Esophagus muscularis mucosa (tissue), 4 donors: Measurements from ENCODE around the gene HERC2. TPM values are rescaled to one million over a fixed set of nuclear protein-coding genes. Genes with fewer than 3 reads are reported as not detected.

Source experiments
- DNase-seq: peaks from one replicate; pipeline ENCODE4 v3.0.0-alpha.2; 2017; ENCODE audit errors: extremely low spot score
- H3K27ac ChIP-seq, 4 donors: fragments of 200-600 bp; sonication (generic); replicated peaks in 1 of 4; 1 replicate in 3 of 4; 2 replicates in 1 of 4; pipeline ENCODE4 v1.5.1; 2016 to 2019; ENCODE audit warnings: mild to moderate bottlenecking in 1 of 4
- H3K27me3 ChIP-seq, 4 donors: fragments of 200-600 bp; sonication (generic); one replicate each; pipeline versions ENCODE4 v1.5.1 to v1.6.0; 2016 to 2019
- H3K36me3 ChIP-seq, 4 donors: fragments of 200-600 bp; sonication (generic); one replicate each; pipeline ENCODE4 v1.5.1; 2016 to 2019
- H3K4me1 ChIP-seq, 4 donors: fragments of 200-600 bp; sonication (generic); one replicate each; pipeline ENCODE4 v1.5.1; 2016 to 2019
- H3K4me3 ChIP-seq, 4 donors: fragments of 200-600 bp; sonication (generic); 1 replicate in 2 of 4; 2 replicates in 2 of 4; pipeline ENCODE4 v1.5.1; 2016 to 2019; ENCODE audit warnings: mild to moderate bottlenecking in 4 of 4, moderate library complexity in 1 of 4
- H3K9me3 ChIP-seq, 4 donors: fragments of 200-600 bp; sonication (generic); 1 replicate in 3 of 4; 2 replicates in 1 of 4; pipeline ENCODE4 v1.5.1; 2016 to 2019
- CTCF ChIP-seq, 3 experiments: fragments of 200-600 bp in 2 of 3; fragments of 450-650 bp in 1 of 3; sonication (generic) in 2 of 3; IDR thresholded peaks; one replicate each; pipeline ENCODE4 v1.5.1; 2017 to 2019; ENCODE audit warnings: antibody characterized with exemption in 3 of 3, mild to moderate bottlenecking in 2 of 3, moderate library complexity in 1 of 3
- EP300 ChIP-seq: sonication (generic); formaldehyde crosslinking; IDR thresholded peaks from one replicate; pipeline ENCODE4 v1.6.1; 2017; ENCODE audit warnings: antibody characterized with exemption
- POLR2A ChIP-seq: fragments of 450-650 bp; IDR thresholded peaks from one replicate; pipeline ENCODE4 v1.6.1; 2017; ENCODE audit warnings: antibody characterized with exemption, moderate library complexity, mild to moderate bottlenecking, low read depth
- POLR2AphosphoS5 ChIP-seq, 2 donors: sonication (generic); formaldehyde crosslinking; IDR thresholded peaks; one replicate each; pipeline ENCODE4 v1.6.1; 2017; ENCODE audit warnings: antibody characterized with exemption in 2 of 2
- WGBS: methylation state at CpG from one replicate; pipeline ENCODE4 v1.1.5; 2018; 5-methylcytosine and 5-hydroxymethylcytosine counted together
- intact Hi-C: fragments of 100-400 bp; cut with DNase I; formaldehyde crosslinking; loops from one replicate; pipeline ENCODE4 v1.15.1; 2023
- total RNA-seq, 4 donors: library from RNA; depleted of rRNA; stranded (reverse); fragments of >200 nt; gene quantifications; one replicate each; pipeline versions ENCODE4 v1.1.0 to v1.2.1, GENCODE V29; 2016

Gene HERC2
- total RNA-seq, 4 donors from 2014 or later, result 57.0 to 96.3 (median 66.0) TPM

- WGBS, result 84% methylated on average over 7 of the region's 7 CpGs
- Histone ChIP-seq H3K4me1 (peaks cover 8 to 24% (median 21%) of the 10 kb centered on the region in 4 donors), H3K9me3 (no peaks in the 10 kb centered on the region), H3K36me3 (peaks cover 5 to 36% (median 16%) of the 10 kb centered on the region in 4 donors), H3K27ac (no peak overlapping the region), H3K27me3 (no peaks in the 10 kb centered on the region), H3K4me3 (no peak overlapping the region)
- no peak for DNase-seq
- TF ChIP-seq EP300 (no peak), POLR2AphosphoS5 (IDR thresholded peaks at IDR 0.05) (no peak)
- intact Hi-C loops, result no loop called here
Observed at GRCh38 chr15:28281876-28282275, 40.1 kb downstream of the HERC2 start.

GRCh38 chr15:28274635-28275034 is 47.3 kb downstream of the HERC2 start:
- DNase-seq, result peak; percentile 62
- Histone ChIP-seq H3K27ac (no peak overlapping the region), H3K4me3 (no peak overlapping the region), H3K36me3 (peaks cover 30 to 82% (median 61%) of the 10 kb centered on the region in 4 donors), H3K4me1 (no peaks in the 10 kb centered on the region), H3K27me3 (no peaks in the 10 kb centered on the region), H3K9me3 (no peaks in the 10 kb centered on the region)
- no peak for TF ChIP-seq POLR2AphosphoS5 (IDR thresholded peaks at IDR 0.05)
- TF ChIP-seq EP300, result no peak
- no peak for TF ChIP-seq CTCF (IDR thresholded peaks at IDR 0.05)
- no peak for TF ChIP-seq POLR2A
- intact Hi-C loops, result no loop called here
- WGBS, result 96% methylated on average over 16 of the region's 16 CpGs

GRCh38 chr15:28273873-28274610 is 47.9 kb downstream of the HERC2 start:
- no peak overlapping the region for H3K4me3 ChIP-seq
- 85% methylated on average over 27 of the region's 27 CpGs for WGBS
- TF ChIP-seq POLR2A, result no peak
- no peak for TF ChIP-seq CTCF (IDR thresholded peaks at IDR 0.05)
- no peak for TF ChIP-seq POLR2AphosphoS5 (IDR thresholded peaks at IDR 0.05)
- no peak for TF ChIP-seq EP300
- intact Hi-C loops, result no loop called here
- no peaks in the 10 kb centered on the region for H3K27me3 ChIP-seq
- no peaks in the 10 kb centered on the region for H3K4me1 ChIP-seq
- H3K36me3 ChIP-seq, result peaks cover 33 to 82% (median 62%) of the 10 kb centered on the region in 4 donors
- DNase-seq, result no peak
- no peaks in the 10 kb centered on the region for H3K9me3 ChIP-seq
- H3K27ac ChIP-seq, result no peak overlapping the region

GRCh38 chr15:28273468-28273867 is 48.5 kb downstream of the HERC2 start:
- peak in 1 of 3 experiments; percentile 29 for TF ChIP-seq CTCF (IDR thresholded peaks at IDR 0.05)
- no peak for TF ChIP-seq POLR2A
- Histone ChIP-seq H3K36me3 (peaks cover 38 to 82% (median 65%) of the 10 kb centered on the region in 4 donors), H3K27ac (no peak overlapping the region), H3K4me3 (no peak overlapping the region), H3K27me3 (no peaks in the 10 kb centered on the region), H3K9me3 (no peaks in the 10 kb centered on the region), H3K4me1 (no peaks in the 10 kb centered on the region)
- WGBS, result 21% methylated on average over 5 of the region's 5 CpGs
- DNase-seq, result no peak
- intact Hi-C loops, result no loop called here

- no peaks in the 10 kb centered on the region for H3K9me3 ChIP-seq
- peaks cover 47 to 85% (median 74%) of the 10 kb centered on the region in 4 donors for H3K36me3 ChIP-seq
- TF ChIP-seq POLR2A, result no peak
- TF ChIP-seq POLR2AphosphoS5 (IDR thresholded peaks at IDR 0.05), result no peak
- TF ChIP-seq CTCF (IDR thresholded peaks at IDR 0.05), result no peak
- no peak for TF ChIP-seq EP300
- DNase-seq, result no peak
- H3K4me1 ChIP-seq, result no peaks in the 10 kb centered on the region
- H3K4me3 ChIP-seq, result no peak overlapping the region
- no peak overlapping the region for H3K27ac ChIP-seq
- intact Hi-C loops, result no loop called here
- H3K27me3 ChIP-seq, result no peaks in the 10 kb centered on the region
- 91% methylated on average over 8 of the region's 8 CpGs for WGBS
Observed at GRCh38 chr15:28272587-28272986, 49.4 kb downstream of the HERC2 start.
